ENCODE data around the gene KLRB1.

GRCh38 chr12:9634969-9635754 lies 27.4 kb upstream of the KLRB1 start:
- no peak for TF ChIP-seq CTCF (IDR thresholded peaks at IDR 0.05; ENCODE audit: low read length)
- no peak for TF ChIP-seq EZH2phosphoT487 (IDR thresholded peaks at IDR 0.05; ENCODE audit: low read length)

All from MM.1S (cell line).